ENCODE results near the gene RAB33B. TPM values are rescaled to one million over a fixed set of nuclear protein-coding genes. Genes with fewer than 3 reads are reported as not detected.

Gene RAB33B
- total RNA-seq, 2 donors from 2014 or later, result 10.4 to 11.6 TPM

DNA sequence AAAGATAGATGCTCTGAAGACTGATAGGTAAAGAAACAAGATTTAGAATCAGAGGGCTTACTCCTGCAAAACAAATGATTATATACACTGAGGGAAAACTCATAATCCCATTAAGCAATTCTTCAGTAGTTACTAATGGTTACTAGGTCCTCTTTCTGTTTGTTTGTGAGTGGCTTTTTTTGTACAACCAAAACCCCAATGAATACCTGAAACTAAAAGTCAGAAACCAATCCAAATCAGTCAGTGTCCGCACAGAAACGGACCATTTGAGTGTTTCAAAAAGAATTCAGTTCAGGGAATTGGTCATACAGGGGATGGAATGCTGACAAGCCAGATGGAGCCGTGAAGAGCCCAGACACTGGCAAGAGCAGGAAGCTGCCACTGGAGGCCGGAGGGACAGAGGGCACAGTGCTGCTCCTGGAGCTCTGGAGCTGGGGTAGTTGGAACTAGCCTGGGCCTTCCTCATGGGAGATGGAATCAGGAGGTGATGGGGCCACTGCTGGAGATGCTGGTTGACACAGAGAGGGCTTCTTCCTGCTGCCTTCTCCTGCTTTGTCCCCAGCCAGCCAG lies 70.2 kb downstream of the RAB33B start:
- Mint-ChIP-seq H3K4me3 (no peak overlapping the region), H3K27ac (no peak overlapping the region), H3K4me1 (ENCODE audit: low read depth) (no peaks in the 10 kb centered on the region), H3K9me3 (no peaks in the 10 kb centered on the region), H3K27me3 (ENCODE audit: low read depth) (no peaks in the 10 kb centered on the region), H3K36me3 (ENCODE audit: insufficient read depth in 2 of 2) (peaks cover 5 to 23% of the 10 kb centered on the region in 2 donors)
- no peak for DNase-seq
- no peak for ATAC-seq (replicated peaks in 1 of 2)

DNA sequence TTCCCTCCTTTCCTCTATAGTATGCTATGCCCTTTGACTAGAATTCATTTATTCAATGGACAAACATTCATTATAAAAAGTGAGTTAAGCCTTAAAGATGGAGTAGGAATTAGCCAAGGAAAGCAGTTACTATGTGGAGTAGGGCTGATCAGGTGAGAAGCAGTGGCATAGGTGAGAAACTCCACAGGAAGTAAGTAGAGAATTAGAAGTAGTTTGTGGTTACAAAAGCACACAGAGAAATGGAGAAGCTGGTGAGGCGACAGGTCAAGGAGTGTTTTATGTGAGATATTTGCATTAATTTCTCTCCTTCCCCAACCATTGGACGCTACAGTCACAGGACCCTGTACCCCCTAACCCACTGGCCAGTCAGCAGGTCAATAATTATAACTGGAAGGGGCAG lies 71.5 kb downstream of the RAB33B start:
- DNase-seq (no peak), ATAC-seq (replicated peaks in 1 of 2) (no peak)
- H3K9me3 Mint-ChIP-seq, result no peaks in the 10 kb centered on the region
- H3K4me3 Mint-ChIP-seq, result no peak overlapping the region
- H3K27ac Mint-ChIP-seq, result no peak overlapping the region
- H3K36me3 Mint-ChIP-seq (ENCODE audit: insufficient read depth in 2 of 2), result peaks cover 2 to 20% of the 10 kb centered on the region in 2 donors
- H3K27me3 Mint-ChIP-seq (ENCODE audit: low read depth), result no peaks in the 10 kb centered on the region
- no peaks in the 10 kb centered on the region for H3K4me1 Mint-ChIP-seq (ENCODE audit: low read depth)

Other genes with a start within 250 kb of the RAB33B start
- not detected for gene MGARP, start 173.9 kb upstream of the RAB33B start, total RNA-seq
- gene NAA15, start 152.6 kb upstream of the RAB33B start, total RNA-seq, result 10 to 100 TPM; 56.0 to 71.9 TPM
- gene NDUFC1, start 151.6 kb upstream of the RAB33B start, total RNA-seq, result 10 to 100 TPM; 28.5 to 30.4 TPM
- gene SETD7, start 102.1 kb downstream of the RAB33B start, total RNA-seq, result 10 to 100 TPM; 19.8 to 20.8 TPM
- gene MGST2, start 211.7 kb downstream of the RAB33B start, total RNA-seq, result 10 to 100 TPM in 1 of 2 donors, 1 to 10 TPM in 1; 8.2 to 17.6 TPM

Data from activated T-cell treated with anti-CD3 and anti-CD28 coated beads, Interleukin-2, amount 50 U/mL, for 72 hours (primary cell).